Activated naive CD4-positive, alpha-beta T cell treated with anti-CD3 and anti-CD28 coated beads, Interleukin-2, amount 50 U/mL, for 24 hours (primary cell): ENCODE data around the gene ARMC5.

Experiments used
- H3K27ac Mint-ChIP-seq: one replicate; pipeline ENCODE4 v1.8.0; 2021; ENCODE audit warnings: mild to moderate bottlenecking, mixed read lengths
- H3K27me3 Mint-ChIP-seq: one replicate; pipeline ENCODE4 v1.8.0; 2021; ENCODE audit warnings: mixed read lengths
- H3K36me3 Mint-ChIP-seq: one replicate; pipeline ENCODE4 v1.8.0; 2021; ENCODE audit warnings: mixed read lengths
- H3K4me1 Mint-ChIP-seq: one replicate; pipeline ENCODE4 v1.8.0; 2021; ENCODE audit warnings: mixed read lengths
- H3K4me3 Mint-ChIP-seq: one replicate; pipeline ENCODE4 v1.8.0; 2021; ENCODE audit warnings: mild to moderate bottlenecking, mixed read lengths
- H3K9me3 Mint-ChIP-seq: one replicate; pipeline ENCODE4 v1.8.0; 2021; ENCODE audit warnings: mixed read lengths

Gene ARMC5

DNA sequence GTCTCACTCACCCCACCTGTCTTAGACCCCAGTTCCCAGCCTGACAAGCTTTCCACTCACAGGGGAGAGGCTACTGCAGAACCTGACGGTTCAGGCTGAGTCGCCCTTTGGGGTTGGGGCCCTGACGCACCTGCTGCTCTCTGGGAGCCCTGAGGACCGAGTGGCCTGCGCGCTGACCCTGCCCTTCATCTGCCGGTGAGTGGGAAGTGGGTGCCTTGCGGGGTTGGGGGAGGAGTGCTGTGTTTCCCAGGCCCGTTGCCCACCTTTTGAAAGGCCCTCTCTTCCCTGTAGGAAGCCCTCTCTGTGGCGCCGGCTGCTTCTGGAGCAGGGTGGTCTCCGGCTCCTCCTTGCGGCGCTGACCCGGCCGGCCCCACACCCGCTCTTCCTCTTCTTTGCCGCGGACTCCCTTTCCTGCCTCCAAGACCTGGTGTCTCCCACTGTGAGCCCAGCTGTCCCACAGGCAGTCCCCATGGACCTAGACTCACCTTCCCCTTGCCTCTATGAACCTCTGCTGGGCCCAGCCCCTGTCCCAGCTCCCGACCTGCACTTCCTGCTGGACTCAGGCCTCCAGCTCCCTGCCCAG, 6.6 kb downstream of the ARMC5 start:
- Mint-ChIP-seq H3K27me3 (no peaks in the 10 kb centered on the region), H3K4me1 (peaks cover 16% of the 10 kb centered on the region), H3K36me3 (peaks cover 9% of the 10 kb centered on the region), H3K27ac (no peak overlapping the region), H3K9me3 (no peaks in the 10 kb centered on the region), H3K4me3 (no peak overlapping the region)

DNA sequence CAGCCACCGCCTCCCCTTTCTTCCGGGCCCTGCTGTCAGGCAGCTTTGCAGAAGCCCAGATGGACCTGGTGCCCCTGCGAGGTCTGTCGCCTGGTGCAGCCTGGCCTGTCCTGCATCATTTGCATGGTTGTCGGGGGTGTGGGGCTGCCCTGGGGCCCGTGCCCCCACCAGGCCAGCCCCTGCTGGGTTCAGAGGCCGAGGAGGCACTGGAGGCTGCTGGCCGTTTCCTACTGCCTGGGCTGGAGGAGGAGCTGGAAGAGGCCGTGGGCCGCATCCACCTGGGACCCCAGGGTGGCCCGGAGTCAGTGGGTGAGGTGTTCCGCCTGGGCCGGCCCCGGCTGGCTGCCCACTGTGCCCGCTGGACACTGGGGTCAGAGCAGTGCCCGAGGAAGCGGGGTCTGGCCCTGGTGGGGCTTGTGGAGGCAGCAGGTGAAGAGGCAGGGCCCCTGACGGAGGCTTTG, 7.1 kb downstream of the ARMC5 start:
- no peak overlapping the region for H3K4me3 Mint-ChIP-seq
- no peaks in the 10 kb centered on the region for H3K9me3 Mint-ChIP-seq
- H3K27ac Mint-ChIP-seq, result no peak overlapping the region
- peaks cover 4% of the 10 kb centered on the region for H3K27me3 Mint-ChIP-seq
- H3K36me3 Mint-ChIP-seq, result peaks cover 9% of the 10 kb centered on the region
- H3K4me1 Mint-ChIP-seq, result peaks cover 12% of the 10 kb centered on the region

DNA sequence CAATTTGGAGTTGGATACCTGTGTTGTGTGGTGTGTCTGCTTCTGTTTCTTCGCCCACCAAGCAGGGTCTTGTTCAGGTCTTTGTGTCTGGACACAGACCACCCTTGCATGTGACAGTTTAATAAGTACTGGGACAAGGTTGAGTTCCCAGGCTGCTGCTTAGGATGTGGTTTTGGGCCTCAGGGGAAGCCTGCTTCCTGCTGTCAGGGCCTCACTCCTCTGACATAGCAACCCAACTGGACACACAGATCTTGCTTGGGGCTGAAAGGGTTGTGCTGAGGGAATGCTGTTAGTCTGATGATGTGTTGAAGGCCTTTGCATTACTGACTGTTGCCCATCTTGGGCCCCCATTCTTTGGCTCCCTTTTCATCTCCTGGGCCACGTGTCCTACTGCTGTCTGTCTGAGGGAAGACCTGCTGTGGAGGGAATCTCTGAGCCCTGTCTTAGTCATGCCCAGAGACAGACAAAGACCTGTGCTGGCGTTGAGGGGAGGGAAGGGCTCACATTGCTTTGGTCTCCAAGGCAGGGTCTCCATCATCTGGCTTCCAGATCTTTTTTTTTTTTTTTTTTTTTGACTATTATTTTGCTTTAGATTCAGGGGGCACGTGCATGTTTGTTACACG, 8.0 kb downstream of the ARMC5 start:
- peaks cover 9% of the 10 kb centered on the region for H3K36me3 Mint-ChIP-seq
- no peaks in the 10 kb centered on the region for H3K9me3 Mint-ChIP-seq
- no peak overlapping the region for H3K27ac Mint-ChIP-seq
- no peak overlapping the region for H3K4me3 Mint-ChIP-seq
- peaks cover 13% of the 10 kb centered on the region for H3K4me1 Mint-ChIP-seq
- H3K27me3 Mint-ChIP-seq, result peaks cover 6% of the 10 kb centered on the region

DNA sequence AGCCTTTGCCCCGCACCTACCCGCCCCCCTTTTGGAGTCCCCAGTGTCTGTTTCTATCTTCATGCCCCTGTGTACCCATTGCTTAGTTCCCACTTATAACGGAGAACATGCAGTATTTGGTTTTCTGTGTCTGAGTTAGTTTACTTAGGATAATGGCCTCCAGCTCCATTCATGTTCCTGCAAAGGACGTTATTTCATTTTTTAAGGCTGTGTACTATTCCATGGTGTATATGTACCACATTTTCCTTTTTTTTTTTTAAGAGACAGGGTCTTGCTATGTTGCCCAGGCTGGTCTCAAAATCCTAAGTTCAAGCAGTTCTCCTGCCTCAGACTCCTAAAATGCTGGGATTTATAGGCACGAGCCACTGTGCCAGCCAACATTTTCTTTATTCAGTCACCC, 8.6 kb downstream of the ARMC5 start:
- Mint-ChIP-seq H3K4me1 (peaks cover 18% of the 10 kb centered on the region), H3K27ac (no peak overlapping the region), H3K9me3 (no peaks in the 10 kb centered on the region), H3K4me3 (no peak overlapping the region), H3K27me3 (peaks cover 11% of the 10 kb centered on the region), H3K36me3 (peaks cover 9% of the 10 kb centered on the region)

DNA sequence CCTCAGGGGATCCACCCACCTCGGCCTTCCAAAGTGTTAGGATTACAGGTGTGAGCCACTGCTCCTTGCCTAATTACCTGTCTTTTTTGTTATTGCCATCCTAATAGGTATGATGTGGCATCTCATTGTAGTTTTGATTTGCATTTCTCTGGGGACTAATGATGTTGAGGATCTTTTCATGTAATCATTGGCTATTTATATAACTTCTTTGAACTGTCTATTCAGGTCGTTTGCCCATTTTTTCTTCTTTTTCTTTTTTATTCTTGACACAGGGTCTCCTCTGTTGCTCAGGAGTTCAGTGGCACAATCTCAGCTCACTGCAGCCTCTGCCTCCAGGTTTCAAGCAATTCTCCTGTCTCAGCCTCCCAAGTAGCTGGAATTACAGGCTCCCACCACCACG, 11.3 kb downstream of the ARMC5 start:
- no peak overlapping the region for H3K4me3 Mint-ChIP-seq
- peaks cover 5% of the 10 kb centered on the region for H3K36me3 Mint-ChIP-seq
- peaks cover 18% of the 10 kb centered on the region for H3K4me1 Mint-ChIP-seq
- peaks cover 16% of the 10 kb centered on the region for H3K27me3 Mint-ChIP-seq
- no peaks in the 10 kb centered on the region for H3K9me3 Mint-ChIP-seq
- no peak overlapping the region for H3K27ac Mint-ChIP-seq

DNA sequence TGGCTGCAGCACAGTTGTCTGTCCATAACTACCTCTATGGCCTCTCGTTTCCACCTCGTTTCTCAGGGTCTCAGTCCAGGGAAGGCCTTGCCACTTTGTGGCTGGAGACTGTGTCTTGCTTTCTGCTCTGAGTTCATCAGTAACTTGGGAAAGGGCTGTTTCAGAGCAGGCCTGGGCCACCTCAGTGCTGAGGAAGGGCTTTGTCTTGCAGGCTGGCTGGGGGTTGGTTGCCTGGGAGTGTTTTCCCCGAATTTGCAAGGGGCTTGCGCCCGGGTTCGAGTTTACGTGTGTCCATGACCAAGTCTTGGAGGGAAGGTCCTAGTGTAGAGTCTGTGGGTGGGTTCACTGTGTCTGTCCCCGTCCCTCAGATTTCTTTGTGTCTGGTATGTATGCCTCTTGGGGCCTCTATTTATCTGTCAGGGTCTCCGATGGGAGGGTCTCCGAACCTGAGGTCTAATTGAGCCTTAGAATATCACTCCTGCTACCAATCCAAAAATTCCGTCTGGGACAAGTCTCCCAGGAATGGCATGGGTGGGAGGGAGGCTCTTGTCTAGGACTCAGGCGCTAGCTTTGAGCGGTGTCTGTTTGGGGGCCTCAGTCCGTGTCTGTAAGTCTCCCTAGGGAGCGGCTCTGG, 12.1 kb downstream of the ARMC5 start:
- Mint-ChIP-seq H3K27me3 (peaks cover 16% of the 10 kb centered on the region), H3K27ac (peak overlapping the region; percentile 35), H3K4me1 (peaks cover 22% of the 10 kb centered on the region), H3K9me3 (no peaks in the 10 kb centered on the region), H3K4me3 (peak overlapping the region; percentile 52), H3K36me3 (peaks cover 5% of the 10 kb centered on the region)

DNA sequence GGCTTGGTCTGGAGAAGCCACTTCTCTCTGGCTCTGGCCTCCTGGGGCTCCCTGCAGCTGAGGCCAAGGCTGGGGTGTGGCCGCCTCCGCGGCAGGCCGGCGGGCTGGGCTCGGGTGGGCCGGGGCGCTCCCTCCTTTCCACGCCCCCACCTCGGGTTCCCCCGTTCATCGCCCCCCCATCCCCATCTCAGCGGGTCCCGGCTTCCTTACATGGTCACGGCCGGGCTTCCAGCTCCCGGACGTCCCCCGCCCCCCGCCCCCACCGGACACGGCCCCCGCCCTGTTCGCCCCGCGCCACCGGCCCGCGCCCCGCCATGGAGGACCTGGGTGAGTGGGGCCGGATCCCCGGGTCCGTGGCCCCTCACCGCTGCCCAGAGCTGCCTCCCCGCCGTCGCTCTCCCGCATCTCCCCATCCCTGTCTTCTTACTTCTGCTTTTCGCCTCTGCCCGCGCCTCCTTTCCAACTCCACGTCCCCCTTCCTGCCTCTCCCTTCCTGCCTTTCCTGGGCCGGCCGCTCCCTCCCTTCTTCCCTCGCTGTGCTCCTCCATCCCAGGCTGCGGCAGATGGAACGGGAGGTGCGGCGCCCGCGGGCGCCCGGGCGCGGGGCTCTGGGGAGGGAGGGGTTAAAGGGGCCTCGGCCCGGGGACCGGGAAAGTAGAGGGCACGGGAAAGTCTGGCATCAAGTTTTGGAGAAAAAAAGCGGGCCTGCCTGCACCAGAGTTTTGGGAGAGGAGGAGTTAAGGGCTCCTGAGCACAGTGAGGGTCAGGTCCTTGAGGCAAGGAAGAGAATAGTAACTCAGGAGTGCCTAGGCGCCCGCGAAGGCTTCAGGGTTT, 12.8 kb downstream of the ARMC5 start, which contains the start of gene TGFB1I1:
Gene TGFB1I1, plus strand, starts transcription at position 278 of the 834 bp plus-strand sequence. Its CDS starts 37 bp downstream, at position 315.
- Mint-ChIP-seq H3K4me1 (peaks cover 19% of the 10 kb centered on the region), H3K36me3 (peaks cover under 1% of the 10 kb centered on the region), H3K27me3 (peaks cover 16% of the 10 kb centered on the region), H3K27ac (peak within 1 kb of the TSS; percentile 35), H3K4me3 (peak within 1 kb of the TSS; percentile 52), H3K9me3 (no peaks in the 10 kb centered on the region)

DNA sequence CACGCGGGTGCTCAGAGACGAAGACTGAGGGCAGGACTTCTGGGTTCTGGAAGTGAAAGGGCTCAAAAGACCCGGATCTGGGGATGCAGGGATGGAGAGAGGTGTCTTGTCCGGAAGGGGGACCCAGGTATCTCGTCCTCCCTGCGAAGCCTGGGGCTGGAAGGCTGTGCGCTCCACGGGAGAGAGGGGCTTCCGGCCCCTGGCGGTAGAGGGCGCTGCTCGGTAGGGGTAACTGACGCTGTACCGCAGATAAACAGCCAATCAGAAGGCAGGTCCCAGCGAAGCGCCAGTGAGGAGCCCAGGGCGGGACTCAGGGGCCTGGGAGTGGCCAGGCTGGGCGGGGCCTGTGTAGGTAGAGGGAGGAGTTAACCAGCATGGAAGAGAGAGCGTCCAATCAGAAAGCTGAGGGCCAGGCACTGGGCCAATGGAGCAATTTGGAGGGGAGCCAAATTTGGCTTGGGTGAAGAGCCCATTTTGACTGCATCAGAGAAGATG, 13.5 kb downstream of the ARMC5 start:
- H3K27me3 Mint-ChIP-seq, result peaks cover 16% of the 10 kb centered on the region
- H3K4me1 Mint-ChIP-seq, result peaks cover 15% of the 10 kb centered on the region
- H3K27ac Mint-ChIP-seq, result no peak overlapping the region
- H3K36me3 Mint-ChIP-seq, result no peaks in the 10 kb centered on the region
- no peaks in the 10 kb centered on the region for H3K9me3 Mint-ChIP-seq
- peak overlapping the region; percentile 16 for H3K4me3 Mint-ChIP-seq

DNA sequence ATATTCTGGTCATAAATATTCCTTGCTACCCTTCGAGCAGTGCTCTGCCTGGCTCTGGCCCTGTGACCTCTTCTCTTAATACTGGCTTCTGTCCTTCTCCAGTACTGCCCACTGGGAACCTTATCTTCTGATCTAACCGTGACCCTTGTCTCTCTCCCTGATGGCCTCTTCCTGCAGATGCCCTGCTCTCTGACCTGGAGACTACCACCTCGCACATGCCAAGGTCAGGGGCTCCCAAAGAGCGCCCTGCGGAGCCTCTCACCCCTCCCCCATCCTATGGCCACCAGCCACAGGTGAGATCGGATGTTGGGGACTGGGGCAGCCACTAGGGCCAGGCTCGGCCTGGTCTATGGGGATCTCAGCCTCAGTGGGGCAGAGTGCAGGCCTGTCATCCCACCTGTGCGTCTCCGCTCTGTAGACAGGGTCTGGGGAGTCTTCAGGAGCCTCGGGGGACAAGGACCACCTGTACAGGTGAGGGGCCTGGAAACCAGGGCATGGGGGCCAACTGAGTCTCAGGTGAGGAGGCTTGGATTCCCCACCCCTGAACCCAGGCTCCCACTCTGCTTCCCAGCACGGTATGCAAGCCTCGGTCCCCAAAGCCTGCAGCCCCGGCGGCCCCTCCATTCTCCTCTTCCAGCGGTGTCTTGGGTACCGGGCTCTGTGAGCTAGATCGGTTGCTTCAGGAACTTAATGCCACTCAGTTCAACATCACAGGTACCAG, 14.1 kb downstream of the ARMC5 start:
- Mint-ChIP-seq H3K27me3 (peaks cover 16% of the 10 kb centered on the region), H3K27ac (no peak overlapping the region), H3K4me3 (no peak overlapping the region)

DNA sequence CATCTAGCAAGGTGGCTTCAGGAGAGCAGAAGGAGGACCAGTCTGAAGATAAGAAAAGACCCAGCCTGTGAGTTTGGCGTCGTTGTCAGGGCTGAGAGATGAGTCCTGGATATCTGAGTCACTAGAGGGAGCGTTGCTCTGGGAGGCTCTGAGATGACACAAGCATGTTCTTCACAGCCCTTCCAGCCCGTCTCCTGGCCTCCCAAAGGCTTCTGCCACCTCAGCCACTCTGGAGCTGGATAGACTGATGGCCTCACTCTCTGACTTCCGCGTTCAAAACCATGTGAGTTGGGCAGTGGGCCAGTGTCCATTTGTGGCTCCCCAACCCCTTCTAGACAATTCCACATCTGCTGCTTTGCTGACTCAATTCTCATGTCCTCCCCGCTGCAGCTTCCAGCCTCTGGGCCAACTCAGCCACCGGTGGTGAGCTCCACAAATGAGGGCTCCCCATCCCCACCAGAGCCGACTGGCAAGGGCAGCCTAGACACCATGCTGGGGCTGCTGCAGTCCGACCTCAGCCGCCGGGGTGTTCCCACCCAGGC, 14.9 kb downstream of the ARMC5 start:
- Mint-ChIP-seq H3K4me1 (peaks cover 20% of the 10 kb centered on the region), H3K27me3 (peaks cover 16% of the 10 kb centered on the region), H3K9me3 (no peaks in the 10 kb centered on the region), H3K4me3 (no peak overlapping the region), H3K36me3 (no peaks in the 10 kb centered on the region), H3K27ac (no peak overlapping the region)

More for the DNA sequence above, 14.1 kb downstream of the ARMC5 start:
- no peaks in the 10 kb centered on the region for H3K36me3 Mint-ChIP-seq
- H3K9me3 Mint-ChIP-seq, result no peaks in the 10 kb centered on the region
- H3K4me1 Mint-ChIP-seq, result peaks cover 20% of the 10 kb centered on the region

DNA sequence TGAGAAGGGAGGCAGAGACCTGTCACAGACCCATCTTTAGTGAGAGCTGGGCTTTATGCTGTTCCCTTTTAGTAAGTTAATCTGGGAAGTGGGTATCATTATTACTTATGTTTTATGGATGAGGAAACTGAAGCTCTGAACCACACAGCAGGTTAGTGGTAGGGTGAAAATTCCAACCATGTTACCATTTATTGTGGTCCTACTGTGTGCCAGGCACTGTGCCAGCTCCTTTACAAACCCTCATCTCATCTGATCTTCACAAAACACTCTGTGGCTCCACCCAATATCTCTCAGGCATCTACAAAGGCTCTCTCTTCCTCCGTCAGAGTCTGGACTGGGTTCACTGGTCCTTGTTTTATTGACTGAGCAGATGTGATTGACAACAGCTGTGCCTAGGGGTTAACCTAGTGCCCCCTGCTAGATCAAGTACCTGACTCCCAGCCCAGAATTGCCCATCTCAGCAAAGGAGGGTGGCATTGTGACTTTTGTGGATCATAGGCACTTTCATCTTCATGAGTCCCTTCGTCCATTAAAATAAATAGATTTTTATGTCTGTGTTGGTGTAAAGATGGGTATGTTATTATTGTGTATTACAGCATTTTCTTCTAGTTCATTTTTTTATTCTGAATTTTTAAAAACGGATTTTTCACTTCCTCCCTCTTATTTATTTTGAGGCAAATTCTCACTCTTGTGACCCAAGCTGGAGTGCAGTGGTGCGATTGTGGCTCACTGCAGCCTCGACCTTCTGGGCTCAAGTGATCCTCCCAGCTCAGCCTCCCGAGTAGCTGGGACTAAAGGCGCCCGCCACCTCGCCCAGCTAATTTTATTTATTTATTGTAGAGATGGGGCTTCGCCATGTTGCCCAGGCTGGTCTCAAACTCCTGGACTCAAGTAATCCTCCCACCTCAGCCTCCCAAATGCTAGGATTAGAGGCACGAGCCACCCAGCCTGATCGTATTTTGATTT, 15.8 kb downstream of the ARMC5 start:
- Mint-ChIP-seq H3K4me1 (peaks cover 20% of the 10 kb centered on the region), H3K9me3 (no peaks in the 10 kb centered on the region), H3K27ac (no peak overlapping the region), H3K27me3 (peaks cover 16% of the 10 kb centered on the region), H3K36me3 (no peaks in the 10 kb centered on the region), H3K4me3 (no peak overlapping the region)

DNA sequence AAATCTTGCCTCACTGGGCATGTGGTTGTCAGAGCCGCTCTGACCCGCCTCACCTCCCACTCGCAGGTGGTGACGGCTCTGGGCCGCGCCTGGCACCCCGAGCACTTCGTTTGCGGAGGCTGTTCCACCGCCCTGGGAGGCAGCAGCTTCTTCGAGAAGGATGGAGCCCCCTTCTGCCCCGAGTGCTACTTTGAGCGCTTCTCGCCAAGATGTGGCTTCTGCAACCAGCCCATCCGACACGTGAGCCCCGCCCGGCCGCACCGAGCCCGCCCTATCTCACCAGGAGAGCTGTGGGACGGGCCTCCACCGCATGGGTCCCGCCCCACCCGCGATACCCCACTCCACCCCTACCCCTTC, 16.6 kb downstream of the ARMC5 start:
- H3K36me3 Mint-ChIP-seq, result no peaks in the 10 kb centered on the region
- H3K27me3 Mint-ChIP-seq, result peaks cover 16% of the 10 kb centered on the region
- no peak overlapping the region for H3K27ac Mint-ChIP-seq
- H3K4me1 Mint-ChIP-seq, result peaks cover 20% of the 10 kb centered on the region
- H3K9me3 Mint-ChIP-seq, result no peaks in the 10 kb centered on the region
- peak overlapping the region; percentile 77 for H3K4me3 Mint-ChIP-seq

DNA sequence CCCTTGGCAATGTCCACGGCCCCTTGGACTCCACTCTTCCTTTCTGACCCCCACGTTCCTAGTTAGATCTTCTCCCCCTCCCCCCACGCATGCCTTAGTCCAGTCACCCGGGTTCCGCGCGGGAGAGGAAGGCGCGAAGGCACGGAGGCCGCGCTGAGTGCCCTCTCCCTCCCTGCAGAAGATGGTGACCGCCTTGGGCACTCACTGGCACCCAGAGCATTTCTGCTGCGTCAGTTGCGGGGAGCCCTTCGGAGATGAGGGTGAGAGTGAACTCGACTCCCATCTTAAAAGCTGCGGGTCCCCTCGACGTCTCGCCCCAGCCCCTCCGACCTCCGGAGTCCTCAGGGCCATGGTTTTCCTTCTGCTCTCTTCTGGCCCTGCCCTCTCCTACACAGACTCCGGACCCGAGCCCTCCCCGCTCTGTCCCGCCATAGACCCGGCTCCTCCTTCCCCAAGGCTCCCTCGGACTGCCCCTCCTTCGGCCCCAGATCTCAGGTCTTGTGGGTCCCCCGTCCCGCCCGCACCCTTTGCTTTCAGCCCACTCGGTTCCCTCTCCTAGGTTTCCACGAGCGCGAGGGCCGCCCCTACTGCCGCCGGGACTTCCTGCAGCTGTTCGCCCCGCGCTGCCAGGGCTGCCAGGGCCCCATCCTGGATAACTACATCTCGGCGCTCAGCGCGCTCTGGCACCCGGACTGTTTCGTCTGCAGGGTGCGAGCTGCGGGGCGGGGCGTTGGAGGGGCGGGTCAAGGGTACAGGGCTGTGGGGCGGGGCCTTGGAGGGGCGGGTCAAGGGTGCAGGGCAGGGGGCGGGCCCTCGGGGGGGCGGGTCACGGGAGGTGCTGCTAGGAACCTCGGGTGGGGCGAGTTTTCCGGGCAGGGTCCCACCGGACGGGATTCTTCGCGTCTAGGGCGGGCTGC, 17.3 kb downstream of the ARMC5 start:
- Mint-ChIP-seq H3K4me1 (peaks cover 20% of the 10 kb centered on the region), H3K9me3 (no peaks in the 10 kb centered on the region), H3K4me3 (peak overlapping the region; percentile 77), H3K27me3 (peaks cover 10% of the 10 kb centered on the region), H3K27ac (no peak overlapping the region), H3K36me3 (no peaks in the 10 kb centered on the region)
